Heart left ventricle (tissue), 13 donors: ENCODE measurements around the gene CDX1.

Experiments used
- POLR2A ChIP-seq, 2 donors: fragments of 450-650 bp; IDR thresholded peaks; one replicate each; pipeline ENCODE4 v1.6.1; 2017; ENCODE audit warnings: antibody characterized with exemption in 2 of 2, mild to moderate bottlenecking in 2 of 2, moderate library complexity in 2 of 2
- TF ChIP-seq, protein P1 (sequence below), 12 donors: fragments of 200-600 bp; sonication (generic) in 4 of 12; IDR thresholded peaks; one replicate each; pipeline versions ENCODE4 v1.5.0 to v1.8.0; 2018 to 2022; ENCODE audit warnings: antibody characterized with exemption in 12 of 12, mild to moderate bottlenecking in 5 of 12
- donor health status: ischemic (EF 13 %, LVEDD 7.1; RV severe dilation, severe dysfunction).
- donor health status: DM: no; HTN: yes; CAD: no.
- donor health status: DM: no; HTN: no; CAD: no.
- donor health status: ischemic (EF 25% LVEDD 6.9; RV normal size, moderate dysfunction).
- donor health status: ischemic (EF 25% LVEDD 5.7; RV mildly dilated, moderate dysfunction).
- donor health status: ischemic (EF 35%, LVEDD 5.7; RV mildly dilated, moderate dysfunction).
- donor health status: nonischemic (EF 11% LVEDD 7.7; RV severe dilation, severe dysfunction).
- donor health status: DM: yes; HTN: yes; CAD: no.
- donor health status: PGD.
- donor health status: ischemic (EF 29% LVEDD 5.4; RV normal size, mild dysfunction).
- donor health status: nonischemic (EF 23%, LVEDD 6.1; RV moderate dilation, normal function).

DNA sequence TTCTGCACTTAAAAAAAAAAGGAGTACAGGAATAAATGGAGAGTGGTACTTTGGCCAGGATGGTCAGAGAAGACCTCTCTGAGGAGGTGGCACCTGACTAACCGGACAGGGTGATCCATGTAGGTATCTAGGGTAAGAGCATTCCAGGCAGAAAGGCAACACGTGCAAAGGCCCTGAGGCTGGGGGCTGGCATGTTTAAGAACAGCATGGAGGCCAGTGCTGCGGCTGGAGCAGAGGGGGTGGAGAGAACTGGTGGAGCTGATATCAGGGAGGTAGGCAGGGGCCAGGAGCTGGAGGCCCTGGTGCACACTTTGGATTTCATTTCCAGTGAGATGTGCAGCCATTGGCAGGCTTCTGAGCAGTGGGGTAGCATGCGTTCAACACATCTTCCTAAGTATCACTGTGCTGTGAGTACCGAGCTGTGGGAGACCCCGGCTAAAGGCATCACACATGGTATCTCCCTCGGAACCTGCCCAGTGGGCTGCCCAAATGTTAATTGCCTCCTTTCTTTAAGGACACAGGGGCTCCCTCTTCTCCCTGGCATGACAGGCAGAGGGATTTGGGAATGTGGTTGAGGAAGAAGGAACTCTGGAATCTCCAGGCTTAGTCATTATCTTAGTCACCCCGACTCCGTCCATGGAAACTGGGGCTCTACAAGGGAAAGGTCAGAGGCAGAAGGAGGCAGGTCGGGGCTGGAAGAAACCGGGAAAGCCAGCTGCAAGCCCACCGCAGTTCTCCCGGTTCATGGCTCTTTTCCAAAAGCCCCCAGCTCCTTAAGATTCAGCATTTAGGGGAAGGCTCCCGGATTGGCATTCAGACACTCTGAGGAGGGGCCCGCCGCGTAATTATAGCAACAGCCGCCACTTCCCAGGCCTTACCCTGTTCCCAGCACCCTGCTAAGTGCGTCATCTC is 41.9 kb downstream of the CDX1 start:
- TF ChIP-seq, protein P1, sequence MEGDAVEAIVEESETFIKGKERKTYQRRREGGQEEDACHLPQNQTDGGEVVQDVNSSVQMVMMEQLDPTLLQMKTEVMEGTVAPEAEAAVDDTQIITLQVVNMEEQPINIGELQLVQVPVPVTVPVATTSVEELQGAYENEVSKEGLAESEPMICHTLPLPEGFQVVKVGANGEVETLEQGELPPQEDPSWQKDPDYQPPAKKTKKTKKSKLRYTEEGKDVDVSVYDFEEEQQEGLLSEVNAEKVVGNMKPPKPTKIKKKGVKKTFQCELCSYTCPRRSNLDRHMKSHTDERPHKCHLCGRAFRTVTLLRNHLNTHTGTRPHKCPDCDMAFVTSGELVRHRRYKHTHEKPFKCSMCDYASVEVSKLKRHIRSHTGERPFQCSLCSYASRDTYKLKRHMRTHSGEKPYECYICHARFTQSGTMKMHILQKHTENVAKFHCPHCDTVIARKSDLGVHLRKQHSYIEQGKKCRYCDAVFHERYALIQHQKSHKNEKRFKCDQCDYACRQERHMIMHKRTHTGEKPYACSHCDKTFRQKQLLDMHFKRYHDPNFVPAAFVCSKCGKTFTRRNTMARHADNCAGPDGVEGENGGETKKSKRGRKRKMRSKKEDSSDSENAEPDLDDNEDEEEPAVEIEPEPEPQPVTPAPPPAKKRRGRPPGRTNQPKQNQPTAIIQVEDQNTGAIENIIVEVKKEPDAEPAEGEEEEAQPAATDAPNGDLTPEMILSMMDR (IDR thresholded peaks at IDR 0.05): no peak
- no peak for TF ChIP-seq POLR2A (IDR thresholded peaks at IDR 0.05)
